T47D (cell line): ENCODE data around the gene INHBB.

Experiments
- DNase-seq, 2 experiments: peaks; one replicate each; pipeline versions ENCODE4 v3.0.0 to v3.0.0-alpha.2; 2011 to 2012; ENCODE audit warnings: low read depth in 1 of 2, low spot score in 1 of 2
- JUND ChIP-seq: IDR thresholded peaks from 2 replicates; pipeline ENCODE4 v1.6.1; 2012; ENCODE audit warnings: low read depth
- in situ Hi-C: cut with HindIII; loops from 2 replicates; pipeline ENCODE4 v1.10.0; 2016; ENCODE audit warnings: low sequenced_read_pairs, low pct_unique_long_range_greater_than_20kb

The INHBB gene

GRCh38 chr2:120396013-120396860, 50.3 kb downstream of the INHBB start:
- DNase-seq: peak; percentile 44 to 81
- no peak for TF ChIP-seq JUND
- in situ Hi-C loops: no loop called here

- peak; percentile 41 to 69 for DNase-seq
- no peak for TF ChIP-seq JUND
- in situ Hi-C loops: no loop called here
Observed at GRCh38 chr2:120396861-120397811, 51.2 kb downstream of the INHBB start.

- peak; percentile 88 for TF ChIP-seq JUND
- peak; percentile 72 to 94 for DNase-seq
- in situ Hi-C loops: no loop called here
Observed at GRCh38 chr2:120398051-120398995, 52.4 kb downstream of the INHBB start.

DNA sequence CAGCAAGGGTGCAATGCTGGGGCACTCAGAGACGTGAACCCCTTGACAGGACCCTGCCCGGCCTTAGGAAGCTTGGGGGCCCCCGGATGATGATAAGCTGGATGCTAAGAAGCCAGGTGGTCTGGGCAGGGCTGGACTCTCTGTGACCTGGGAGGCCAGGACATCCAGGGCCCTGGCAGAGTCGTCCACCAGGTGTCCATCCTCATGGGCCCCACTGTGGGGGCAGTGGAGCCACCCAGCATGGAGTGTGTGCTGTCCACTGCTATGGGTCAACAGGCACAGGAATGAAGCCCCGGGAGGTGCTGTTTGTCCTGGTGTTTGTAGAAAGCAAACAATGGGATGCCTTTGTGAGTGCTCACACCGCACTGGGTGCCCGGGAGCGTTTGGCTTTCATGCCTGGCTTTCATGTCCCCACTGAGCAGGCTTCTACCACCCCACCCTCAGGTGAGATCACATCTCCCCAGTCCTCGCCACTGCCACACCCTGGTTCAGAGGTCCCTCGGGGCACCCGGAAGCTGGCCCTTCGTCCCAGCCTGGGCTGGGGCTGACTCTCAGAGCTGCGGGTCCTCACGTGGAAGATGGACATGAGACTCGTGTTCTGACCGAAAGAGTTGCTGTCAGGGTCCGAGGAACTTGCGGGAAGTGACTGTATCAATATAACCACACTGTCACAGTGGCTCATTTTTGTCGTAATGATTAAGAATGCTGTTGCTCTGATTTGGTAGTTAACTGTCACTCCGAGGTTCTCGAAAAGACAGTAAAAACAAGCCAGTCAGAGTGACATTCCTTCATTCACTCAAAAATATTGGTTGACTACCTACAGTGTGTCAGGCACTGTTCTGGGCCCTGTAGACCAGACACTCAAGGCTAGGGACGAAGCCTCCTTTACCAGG, 53.3 kb downstream of the INHBB start:
- TF ChIP-seq JUND: peak; percentile 88; the same call in 1 of the 2 replicates
- in situ Hi-C loops: no loop called here
- peak; percentile 75 to 98 for DNase-seq

GRCh38 chr2:120399889-120400240, 53.9 kb downstream of the INHBB start:
- in situ Hi-C loops: no loop called here
- no peak for DNase-seq
- no peak for TF ChIP-seq JUND

GRCh38 chr2:120400551-120400950, 54.6 kb downstream of the INHBB start:
- in situ Hi-C loops: no loop called here
- TF ChIP-seq JUND: no peak
- no peak for DNase-seq
